ENCODE results near the gene DDX1. TPM values are rescaled to one million over a fixed set of nuclear protein-coding genes. Genes with fewer than 3 reads are reported as not detected.

DDX1 gene
- total RNA-seq, 1 donor from 2014 or later: 68.6 TPM

- DNase-seq: no peak
- TF ChIP-seq, protein P1, sequence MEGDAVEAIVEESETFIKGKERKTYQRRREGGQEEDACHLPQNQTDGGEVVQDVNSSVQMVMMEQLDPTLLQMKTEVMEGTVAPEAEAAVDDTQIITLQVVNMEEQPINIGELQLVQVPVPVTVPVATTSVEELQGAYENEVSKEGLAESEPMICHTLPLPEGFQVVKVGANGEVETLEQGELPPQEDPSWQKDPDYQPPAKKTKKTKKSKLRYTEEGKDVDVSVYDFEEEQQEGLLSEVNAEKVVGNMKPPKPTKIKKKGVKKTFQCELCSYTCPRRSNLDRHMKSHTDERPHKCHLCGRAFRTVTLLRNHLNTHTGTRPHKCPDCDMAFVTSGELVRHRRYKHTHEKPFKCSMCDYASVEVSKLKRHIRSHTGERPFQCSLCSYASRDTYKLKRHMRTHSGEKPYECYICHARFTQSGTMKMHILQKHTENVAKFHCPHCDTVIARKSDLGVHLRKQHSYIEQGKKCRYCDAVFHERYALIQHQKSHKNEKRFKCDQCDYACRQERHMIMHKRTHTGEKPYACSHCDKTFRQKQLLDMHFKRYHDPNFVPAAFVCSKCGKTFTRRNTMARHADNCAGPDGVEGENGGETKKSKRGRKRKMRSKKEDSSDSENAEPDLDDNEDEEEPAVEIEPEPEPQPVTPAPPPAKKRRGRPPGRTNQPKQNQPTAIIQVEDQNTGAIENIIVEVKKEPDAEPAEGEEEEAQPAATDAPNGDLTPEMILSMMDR (IDR thresholded peaks at IDR 0.05): no peak
- intact Hi-C loops (cut with DNase I): no loop called here
Measured at GRCh38 chr2:15584316-15584715, 7.4 kb upstream of the DDX1 start.

DNA sequence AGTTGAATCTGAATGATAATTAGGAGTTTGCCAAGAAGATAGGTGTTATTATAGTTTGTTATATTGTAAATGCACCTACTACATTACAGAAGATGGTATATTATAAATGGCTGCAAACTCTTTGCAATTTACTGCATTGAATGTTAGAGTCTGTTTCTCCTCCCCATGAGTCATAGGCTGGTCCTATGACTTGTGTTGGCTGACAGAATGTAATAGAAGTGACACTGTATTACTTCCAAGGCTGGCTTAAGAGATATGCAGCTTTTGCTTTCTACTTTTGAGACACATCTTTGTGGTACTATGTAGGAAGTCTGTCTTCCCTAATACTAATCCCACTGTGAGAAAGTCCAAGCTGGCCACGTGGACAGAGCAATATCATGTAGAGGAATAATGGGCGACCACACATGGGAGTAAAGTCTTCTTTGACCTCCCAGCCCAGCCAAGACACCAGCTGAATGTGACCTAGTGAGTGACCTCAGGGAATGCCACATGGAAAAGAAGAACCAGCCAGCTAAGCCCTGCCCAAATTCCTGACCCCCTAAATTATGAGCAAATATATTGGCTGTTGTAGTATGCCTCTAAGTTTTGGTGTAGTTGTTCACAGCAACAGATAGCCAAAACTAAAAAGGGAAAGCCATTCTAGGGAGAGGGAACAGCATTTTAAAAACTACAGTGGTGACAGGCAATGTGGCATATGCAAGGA lies 6.8 kb upstream of the DDX1 start:
- Histone ChIP-seq H3K4me3 (no peak overlapping the region), H3K27ac (no peak overlapping the region), H3K27me3 (no peaks in the 10 kb centered on the region), H3K4me1 (no peaks in the 10 kb centered on the region), H3K36me3 (no peaks in the 10 kb centered on the region), H3K9me3 (no peaks in the 10 kb centered on the region)
- intact Hi-C loops (cut with DNase I): no loop called here
- no peak for ATAC-seq
- TF ChIP-seq, protein P1 (IDR thresholded peaks at IDR 0.05): no peak
- no peak for DNase-seq

More at GRCh38 chr2:15584316-15584715, 7.4 kb upstream of the DDX1 start:
- no peaks in the 10 kb centered on the region for H3K36me3 ChIP-seq
- no peak overlapping the region for H3K27ac ChIP-seq
- H3K4me1 ChIP-seq: no peaks in the 10 kb centered on the region
- no peak for ATAC-seq
- H3K9me3 ChIP-seq: no peaks in the 10 kb centered on the region
- H3K4me3 ChIP-seq: no peak overlapping the region
- H3K27me3 ChIP-seq: no peaks in the 10 kb centered on the region

DNA sequence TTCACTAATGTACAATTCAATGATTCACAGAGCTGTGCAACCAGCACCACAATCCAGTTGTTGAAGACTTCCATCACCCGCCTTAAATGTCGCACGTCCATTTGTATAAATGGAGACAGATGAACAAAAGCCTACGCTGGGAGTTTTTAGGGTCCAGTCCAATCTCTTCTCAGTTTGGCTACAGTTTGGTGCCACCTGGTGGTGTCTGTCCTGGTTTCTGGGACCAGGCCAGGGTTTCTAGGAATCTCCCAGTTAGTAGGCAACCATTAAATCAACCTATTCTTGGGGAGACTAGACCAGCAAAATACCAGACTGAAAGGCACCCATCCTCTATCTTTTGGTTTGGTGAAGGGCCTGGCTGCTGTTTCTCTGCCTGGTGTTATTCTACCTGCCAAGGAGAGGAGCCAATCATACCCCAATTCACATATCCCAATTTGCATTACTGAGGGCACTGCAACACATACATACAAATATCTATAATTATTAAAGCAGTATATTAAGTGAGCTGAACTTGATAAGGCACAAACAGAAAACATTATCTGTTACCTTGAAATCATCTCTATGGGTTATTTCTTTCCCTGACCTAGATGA lies 3.2 kb upstream of the DDX1 start:
- no peak overlapping the region for H3K27ac ChIP-seq
- no peaks in the 10 kb centered on the region for H3K36me3 ChIP-seq
- H3K4me1 ChIP-seq: peaks cover 8% of the 10 kb centered on the region
- H3K9me3 ChIP-seq: no peaks in the 10 kb centered on the region
- intact Hi-C loops (cut with DNase I): no loop called here
- ATAC-seq: no peak
- no peak for DNase-seq
- TF ChIP-seq, protein P1 (IDR thresholded peaks at IDR 0.05): peak; percentile 43
- H3K27me3 ChIP-seq: no peaks in the 10 kb centered on the region
- no peak overlapping the region for H3K4me3 ChIP-seq

GRCh38 chr2:15591373-15591691 lies 336 bp upstream of the DDX1 start:
- intact Hi-C loops (cut with DNase I): no loop called here
- no peak for ATAC-seq

GRCh38 chr2:15593327-15593705 lies 1.6 kb downstream of the DDX1 start:
- Histone ChIP-seq H3K27me3 (no peaks in the 10 kb centered on the region), H3K9me3 (no peaks in the 10 kb centered on the region), H3K4me1 (peaks cover 15% of the 10 kb centered on the region), H3K27ac (no peak overlapping the region), H3K36me3 (peaks cover 35% of the 10 kb centered on the region), H3K4me3 (no peak overlapping the region)
- intact Hi-C loops (cut with DNase I): no loop called here
- DNase-seq (no peak), ATAC-seq (no peak)
- TF ChIP-seq, protein P1 (IDR thresholded peaks at IDR 0.05): no peak

More at GRCh38 chr2:15591373-15591691, 336 bp upstream of the DDX1 start:
- Histone ChIP-seq H3K4me1 (peaks cover 15% of the 10 kb centered on the region), H3K4me3 (peak overlapping the region; percentile 93), H3K27me3 (no peaks in the 10 kb centered on the region), H3K9me3 (no peaks in the 10 kb centered on the region), H3K27ac (peak overlapping the region; percentile 95), H3K36me3 (peaks cover 15% of the 10 kb centered on the region)
- DNase-seq: no peak
- TF ChIP-seq, protein P1 (IDR thresholded peaks at IDR 0.05): no peak
